Natural killer cell treated with Interleukin-12 subunit alpha and Interleukin-12 subunit beta and Interleukin-15 and Interleukin-18, amount 100 ng/mL, for 72 hours (primary cell): ENCODE measurements around the gene ELMOD1. TPM values are rescaled to one million over a fixed set of nuclear protein-coding genes. Genes with fewer than 3 reads are reported as not detected.

Experiments used
- ATAC-seq, 2 donors: fragments of 150-1000 bp; cut with Tn5 transposase in 1 of 2; sonication (Bioruptor Pico), chemical (Tn5 transposase) in 1 of 2; 2 replicates each; pipeline ENCODE4 v1.10.0; 2021
- DNase-seq: peaks from one replicate; pipeline ENCODE4 v3.0.0; 2022; ENCODE audit warnings: low spot score
- H3K27ac Mint-ChIP-seq, 2 donors: 1 replicate in 1 of 2; 2 replicates in 1 of 2; pipeline ENCODE4 v1.8.0; 2022; ENCODE audit warnings: mixed read lengths in 2 of 2, mild to moderate bottlenecking in 1 of 2, moderate library complexity in 1 of 2
- H3K27me3 Mint-ChIP-seq, 2 donors: 1 replicate in 1 of 2; 2 replicates in 1 of 2; pipeline ENCODE4 v1.8.0; 2022; ENCODE audit warnings: mixed read lengths in 2 of 2
- H3K36me3 Mint-ChIP-seq: one replicate; pipeline ENCODE4 v1.8.0; 2022; ENCODE audit warnings: mixed read lengths
- H3K4me1 Mint-ChIP-seq, 2 donors: 1 replicate in 1 of 2; 2 replicates in 1 of 2; pipeline ENCODE4 v1.8.0; 2022; ENCODE audit warnings: low read depth in 2 of 2, mixed read lengths in 2 of 2, mild to moderate bottlenecking in 1 of 2
- H3K4me3 Mint-ChIP-seq: one replicate; pipeline ENCODE4 v1.8.0; 2022; ENCODE audit warnings: mixed read lengths
- H3K9me3 Mint-ChIP-seq: 2 replicates; pipeline ENCODE4 v1.8.0; 2022; ENCODE audit warnings: mixed read lengths
- total RNA-seq, 2 donors: library from RNA; stranded (reverse); gene quantifications; one replicate each; pipeline ENCODE4 v1.2.3, GENCODE V29; 2022

Gene ELMOD1
- total RNA-seq, 2 donors from 2014 or later = not detected

DNA sequence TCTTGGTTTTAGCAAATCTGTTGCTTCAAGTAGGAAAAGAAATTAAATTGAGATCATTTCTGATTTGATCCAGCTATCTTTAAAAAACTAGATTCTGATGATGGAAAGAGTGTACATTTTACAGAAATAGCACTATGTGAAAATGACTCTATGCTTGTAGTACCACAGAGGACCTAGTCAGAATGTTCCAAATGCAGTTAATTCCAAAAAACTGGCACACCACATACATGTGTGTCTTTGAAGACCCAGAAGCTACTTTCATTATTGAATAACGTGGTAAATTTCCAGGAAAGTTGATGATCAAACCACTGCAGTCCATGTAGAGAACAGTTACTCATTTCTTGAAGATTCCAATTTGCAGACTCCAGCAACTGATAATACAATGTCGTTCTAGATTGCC is 3.8 kb downstream of the ELMOD1 start:
- peaks cover 33 to 50% of the 10 kb centered on the region in 2 donors for H3K27me3 Mint-ChIP-seq
- peaks cover 9 to 17% of the 10 kb centered on the region in 2 donors for H3K4me1 Mint-ChIP-seq
- no peak for DNase-seq
- H3K27ac Mint-ChIP-seq = no peak overlapping the region
- H3K4me3 Mint-ChIP-seq = no peak overlapping the region
- no peaks in the 10 kb centered on the region for H3K36me3 Mint-ChIP-seq
- no peak for ATAC-seq
- H3K9me3 Mint-ChIP-seq = no peaks in the 10 kb centered on the region

DNA sequence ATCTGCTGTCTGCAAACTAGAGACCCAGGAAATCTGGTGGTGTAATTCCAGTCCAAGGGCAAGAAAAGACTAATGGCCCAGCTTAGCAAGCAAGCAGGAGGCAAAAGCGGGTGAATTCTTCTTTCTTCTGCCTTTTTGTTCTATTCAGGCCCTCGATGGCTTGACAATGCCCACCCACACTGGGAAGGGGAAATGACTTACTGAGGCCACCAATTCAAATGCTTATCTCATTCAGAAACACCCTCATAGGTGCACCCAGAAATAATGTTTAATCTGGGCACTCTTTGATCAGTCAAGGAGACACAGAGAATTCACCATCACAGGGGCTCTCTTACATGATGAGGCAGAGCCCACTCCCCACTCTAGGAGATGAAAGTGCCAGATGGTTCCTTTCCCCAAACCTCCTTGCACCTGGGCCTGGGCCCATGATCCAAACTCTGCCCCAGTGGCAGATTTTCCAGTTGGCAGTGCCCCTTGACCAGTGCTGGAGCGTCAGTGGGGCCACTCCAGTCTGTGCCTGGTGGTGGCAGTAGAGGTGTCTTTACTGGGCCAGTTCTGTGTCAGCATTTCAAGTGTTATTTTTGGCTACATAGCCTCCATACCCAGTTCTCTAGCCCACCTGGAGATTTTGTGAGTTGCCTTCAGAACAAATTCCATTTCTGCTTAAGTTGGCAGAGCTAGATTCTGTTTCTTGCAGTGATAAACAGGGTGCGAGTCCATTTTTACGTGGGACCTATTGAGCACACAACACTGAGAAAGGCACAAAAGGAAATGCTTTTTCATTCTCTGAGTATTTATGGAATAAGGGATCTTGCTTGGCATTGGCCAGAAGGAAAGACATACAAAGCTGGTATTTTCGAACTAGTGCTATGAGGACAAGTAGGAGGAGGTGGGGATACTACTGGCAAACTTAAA is 7.5 kb downstream of the ELMOD1 start:
- H3K27me3 Mint-ChIP-seq = peaks cover 38 to 52% of the 10 kb centered on the region in 2 donors
- H3K36me3 Mint-ChIP-seq = no peaks in the 10 kb centered on the region
- no peaks in the 10 kb centered on the region for H3K9me3 Mint-ChIP-seq
- no peak overlapping the region for H3K4me3 Mint-ChIP-seq
- ATAC-seq (no peak), DNase-seq (no peak)
- no peaks in the 10 kb centered on the region for H3K4me1 Mint-ChIP-seq
- no peak overlapping the region for H3K27ac Mint-ChIP-seq

DNA sequence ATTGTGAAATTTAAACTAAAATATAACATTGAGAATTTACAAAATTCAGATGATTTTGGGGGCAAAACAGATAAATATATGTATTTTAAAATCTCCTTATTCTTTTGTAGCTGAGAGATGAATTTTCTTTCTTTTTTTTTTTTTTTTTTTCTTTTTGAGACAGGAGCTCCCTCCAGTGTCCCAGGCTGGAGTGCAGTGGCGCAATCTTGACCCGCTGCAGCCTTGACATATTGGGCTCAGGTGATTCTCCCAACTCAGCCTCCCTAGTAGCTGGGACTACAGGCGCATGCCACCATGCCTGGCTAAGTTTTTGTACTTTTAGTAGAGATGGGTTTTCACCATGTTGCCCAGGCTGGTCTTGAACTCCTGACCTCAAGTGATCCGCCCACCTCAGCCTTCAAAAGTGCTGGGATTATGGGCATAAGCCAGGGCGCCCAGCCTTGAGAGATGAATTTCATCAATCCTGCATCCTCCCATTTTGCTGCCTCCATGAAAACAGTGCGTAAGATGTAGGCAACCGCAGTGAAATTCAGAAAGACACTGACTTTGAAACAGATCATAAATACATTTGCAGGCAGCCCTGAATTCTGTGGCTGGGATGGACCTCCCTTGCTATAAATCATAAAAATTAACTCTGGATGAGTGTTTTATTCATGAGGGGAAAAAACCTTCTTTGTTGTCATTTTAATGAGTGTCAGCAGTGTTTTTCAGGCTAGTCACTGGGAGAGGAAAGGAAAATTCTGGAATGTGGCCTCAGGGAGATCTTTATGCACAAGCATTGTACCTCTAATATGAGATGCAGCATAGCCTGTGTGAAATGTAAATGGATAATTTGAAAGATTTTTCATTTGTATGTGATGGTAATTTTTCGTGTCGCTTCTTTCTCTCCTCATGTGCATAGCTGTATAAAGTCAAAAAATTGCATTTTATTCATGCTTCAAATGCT is 14.4 kb downstream of the ELMOD1 start:
- Mint-ChIP-seq H3K9me3 (no peaks in the 10 kb centered on the region), H3K4me1 (no peaks in the 10 kb centered on the region), H3K27ac (no peak overlapping the region), H3K27me3 (peaks cover 30 to 39% of the 10 kb centered on the region in 2 donors), H3K4me3 (no peak overlapping the region), H3K36me3 (no peaks in the 10 kb centered on the region)
- ATAC-seq = no peak
- DNase-seq = no peak

DNA sequence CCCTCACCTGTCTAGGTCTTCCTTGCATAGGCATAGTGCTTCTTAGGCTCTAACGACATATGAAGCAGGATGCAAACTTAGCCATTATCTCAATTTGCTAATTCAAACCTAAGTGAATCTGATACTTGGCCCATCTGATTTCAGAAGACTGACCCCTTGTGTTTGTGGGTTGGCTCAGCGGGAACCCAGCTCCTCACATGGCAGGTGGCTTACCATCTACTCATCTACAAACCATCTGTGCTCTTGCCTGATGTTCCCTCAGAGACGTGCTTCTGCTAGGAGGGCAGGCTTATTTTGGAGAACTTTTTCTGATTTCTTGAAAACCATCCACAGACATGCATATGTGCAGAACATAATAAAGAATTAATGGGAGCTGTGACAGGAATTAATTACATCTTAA is 15.2 kb downstream of the ELMOD1 start:
- ATAC-seq (no peak), DNase-seq (no peak)
- Mint-ChIP-seq H3K4me3 (no peak overlapping the region), H3K27ac (no peak overlapping the region), H3K36me3 (no peaks in the 10 kb centered on the region), H3K27me3 (peaks cover 28 to 36% of the 10 kb centered on the region in 2 donors), H3K9me3 (no peaks in the 10 kb centered on the region), H3K4me1 (no peaks in the 10 kb centered on the region)

DNA sequence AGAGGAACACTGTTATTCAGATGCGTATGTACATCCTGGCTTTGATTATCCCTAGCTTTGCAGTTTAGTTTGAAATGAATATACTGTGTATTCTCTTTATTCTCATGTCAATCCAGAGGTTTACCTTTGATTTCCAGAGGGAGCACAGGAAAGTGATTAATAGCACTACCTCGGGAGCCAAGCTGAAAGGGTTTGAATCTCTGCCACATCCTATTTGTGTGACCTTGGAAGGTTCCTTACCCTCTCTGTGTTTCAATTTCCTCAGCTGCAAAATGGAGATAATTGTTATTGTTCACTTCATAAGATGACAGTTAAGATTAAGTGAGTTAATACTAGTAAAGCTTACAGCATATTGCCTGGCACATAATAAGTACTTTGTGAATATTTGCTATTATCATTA is 17.9 kb downstream of the ELMOD1 start:
- H3K36me3 Mint-ChIP-seq = no peaks in the 10 kb centered on the region
- no peak overlapping the region for H3K27ac Mint-ChIP-seq
- H3K27me3 Mint-ChIP-seq = peaks cover 14 to 23% of the 10 kb centered on the region in 2 donors
- DNase-seq (no peak), ATAC-seq (no peak)
- no peaks in the 10 kb centered on the region for H3K9me3 Mint-ChIP-seq
- no peak overlapping the region for H3K4me3 Mint-ChIP-seq
- no peaks in the 10 kb centered on the region for H3K4me1 Mint-ChIP-seq

DNA sequence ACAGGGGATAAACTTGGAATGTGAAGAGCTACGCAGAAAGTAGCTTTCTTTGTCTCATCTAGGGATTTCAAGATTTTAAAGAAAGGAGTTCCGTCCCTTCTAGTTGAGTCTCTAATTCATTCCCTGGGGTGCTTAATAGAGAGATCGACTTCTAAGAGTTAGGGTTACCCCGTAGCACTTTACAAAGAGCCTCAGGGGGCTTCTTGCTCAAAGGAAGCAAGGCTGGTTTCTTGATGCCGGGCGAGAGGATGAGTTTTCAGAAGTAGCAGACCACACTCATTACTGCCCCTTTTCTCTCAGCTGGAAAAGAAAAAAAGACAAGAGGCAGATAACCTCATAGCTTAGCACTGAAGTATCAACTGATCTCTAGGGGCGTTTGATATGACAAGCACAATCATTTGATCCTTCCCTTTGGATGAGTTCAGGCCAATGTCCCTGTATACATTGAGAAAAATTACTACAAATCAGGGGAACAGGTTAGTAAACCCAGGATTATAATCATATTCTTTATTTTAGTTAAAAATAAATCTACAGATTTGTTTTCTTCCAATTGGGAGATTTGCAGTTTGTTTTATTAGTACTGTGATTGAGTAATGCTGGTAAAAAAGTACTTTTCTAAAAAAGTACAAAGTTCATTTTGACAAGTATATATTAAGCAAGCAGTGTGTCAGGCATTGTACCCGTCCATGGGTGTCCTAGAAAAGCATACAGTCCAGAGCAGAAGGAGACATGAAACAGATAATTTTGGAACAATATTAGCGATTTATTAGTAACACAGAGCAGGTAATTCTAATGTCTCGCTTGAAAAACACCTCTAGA is 18.7 kb downstream of the ELMOD1 start:
- DNase-seq = no peak
- no peak for ATAC-seq
- peaks cover 14 to 23% of the 10 kb centered on the region in 2 donors for H3K27me3 Mint-ChIP-seq
- H3K27ac Mint-ChIP-seq = no peak overlapping the region
- no peaks in the 10 kb centered on the region for H3K4me1 Mint-ChIP-seq
- H3K9me3 Mint-ChIP-seq = no peaks in the 10 kb centered on the region
- H3K36me3 Mint-ChIP-seq = no peaks in the 10 kb centered on the region
- H3K4me3 Mint-ChIP-seq = no peak overlapping the region

DNA sequence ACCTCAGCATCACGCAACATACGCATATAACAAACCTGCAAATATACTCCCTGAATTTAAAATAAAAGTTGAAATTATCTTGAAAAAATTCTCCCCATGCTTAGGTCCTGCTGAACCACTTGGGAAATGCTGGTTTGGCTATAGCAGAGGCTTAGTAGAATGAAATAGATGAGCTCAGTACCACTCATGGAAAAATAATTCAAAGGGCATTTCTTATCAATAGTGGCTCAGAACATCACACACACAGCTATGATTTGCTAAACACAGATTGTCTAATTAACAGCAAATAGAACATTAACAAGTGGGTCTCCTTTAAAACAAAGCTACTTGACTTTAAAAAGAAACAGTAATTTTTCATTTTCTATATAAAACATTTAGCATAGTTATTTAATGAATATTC is 21.5 kb downstream of the ELMOD1 start:
- Mint-ChIP-seq H3K4me3 (no peak overlapping the region), H3K27me3 (peaks cover 15 to 21% of the 10 kb centered on the region in 2 donors), H3K27ac (no peak overlapping the region), H3K9me3 (no peaks in the 10 kb centered on the region), H3K4me1 (no peaks in the 10 kb centered on the region), H3K36me3 (no peaks in the 10 kb centered on the region)
- no peak for ATAC-seq
- no peak for DNase-seq

DNA sequence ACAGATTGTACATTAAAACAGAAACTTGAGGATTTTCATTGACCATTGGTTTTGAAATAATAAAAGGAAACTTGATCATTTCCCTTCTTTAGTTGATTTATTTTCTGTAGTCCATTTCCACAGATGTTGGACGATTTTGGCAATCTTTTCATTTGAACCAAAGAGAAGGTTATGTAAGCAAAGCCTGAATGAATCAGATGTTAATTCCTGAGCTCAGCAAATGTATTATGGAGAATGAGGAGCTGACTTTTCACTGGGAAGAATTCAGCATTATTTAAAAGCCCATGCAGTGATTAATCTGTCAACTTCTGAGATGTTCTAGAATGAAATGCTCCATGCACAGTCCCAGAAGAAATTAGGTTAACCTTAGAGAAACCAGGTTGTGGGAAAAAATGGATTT is 29.0 kb downstream of the ELMOD1 start:
- ATAC-seq (no peak), DNase-seq (no peak)
- no peak overlapping the region for H3K27ac Mint-ChIP-seq
- H3K27me3 Mint-ChIP-seq = peaks cover 17 to 51% of the 10 kb centered on the region in 2 donors
- H3K4me1 Mint-ChIP-seq = no peaks in the 10 kb centered on the region
- no peaks in the 10 kb centered on the region for H3K9me3 Mint-ChIP-seq
- H3K4me3 Mint-ChIP-seq = no peak overlapping the region
- H3K36me3 Mint-ChIP-seq = no peaks in the 10 kb centered on the region

DNA sequence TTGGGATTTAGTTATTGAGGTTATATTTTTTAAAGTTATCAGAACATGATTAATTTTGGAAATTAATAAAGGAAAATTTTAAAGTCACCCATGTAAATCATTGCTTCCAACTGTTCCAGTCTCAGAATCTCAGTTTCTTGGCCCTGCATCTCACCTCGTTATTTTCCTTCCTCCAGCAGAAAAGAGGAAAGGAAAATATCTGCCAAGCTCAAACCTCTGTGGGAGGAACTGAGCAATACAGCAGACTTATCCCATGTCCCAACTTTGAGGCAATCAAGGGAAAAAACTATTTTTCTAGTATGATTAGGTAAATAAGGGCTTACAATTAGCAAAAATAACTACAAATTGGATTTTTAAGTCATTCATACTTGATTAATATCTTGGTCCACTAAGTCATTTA is 30.1 kb downstream of the ELMOD1 start:
- no peaks in the 10 kb centered on the region for H3K36me3 Mint-ChIP-seq
- H3K27ac Mint-ChIP-seq = no peak overlapping the region
- no peaks in the 10 kb centered on the region for H3K4me1 Mint-ChIP-seq
- H3K4me3 Mint-ChIP-seq = no peak overlapping the region
- ATAC-seq (no peak), DNase-seq (no peak)
- no peaks in the 10 kb centered on the region for H3K9me3 Mint-ChIP-seq
- H3K27me3 Mint-ChIP-seq = peaks cover 19 to 63% of the 10 kb centered on the region in 2 donors

DNA sequence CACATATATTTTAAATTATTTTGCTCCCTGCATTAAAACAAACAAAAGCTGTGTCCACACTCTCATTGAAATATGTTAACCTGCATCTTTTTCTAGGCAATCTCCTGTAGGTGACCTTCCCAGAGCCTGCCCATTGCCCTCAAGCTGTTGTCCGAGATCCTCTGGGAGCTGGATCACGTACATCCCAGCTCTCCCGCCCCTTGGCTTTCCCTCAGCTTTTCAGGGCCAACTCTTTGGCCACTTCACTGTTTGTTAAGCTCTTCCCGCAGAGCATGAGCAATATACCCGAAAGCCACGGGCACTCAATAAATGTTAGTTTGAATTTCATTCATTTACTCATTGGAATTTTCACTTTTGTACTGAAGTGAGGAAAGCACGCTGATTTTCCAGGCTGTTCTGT is 32.2 kb downstream of the ELMOD1 start:
- Mint-ChIP-seq H3K4me1 (no peaks in the 10 kb centered on the region), H3K27ac (no peak overlapping the region), H3K9me3 (no peaks in the 10 kb centered on the region), H3K36me3 (no peaks in the 10 kb centered on the region), H3K27me3 (peaks cover 23 to 68% of the 10 kb centered on the region in 2 donors), H3K4me3 (no peak overlapping the region)
- DNase-seq (no peak), ATAC-seq (no peak)

DNA sequence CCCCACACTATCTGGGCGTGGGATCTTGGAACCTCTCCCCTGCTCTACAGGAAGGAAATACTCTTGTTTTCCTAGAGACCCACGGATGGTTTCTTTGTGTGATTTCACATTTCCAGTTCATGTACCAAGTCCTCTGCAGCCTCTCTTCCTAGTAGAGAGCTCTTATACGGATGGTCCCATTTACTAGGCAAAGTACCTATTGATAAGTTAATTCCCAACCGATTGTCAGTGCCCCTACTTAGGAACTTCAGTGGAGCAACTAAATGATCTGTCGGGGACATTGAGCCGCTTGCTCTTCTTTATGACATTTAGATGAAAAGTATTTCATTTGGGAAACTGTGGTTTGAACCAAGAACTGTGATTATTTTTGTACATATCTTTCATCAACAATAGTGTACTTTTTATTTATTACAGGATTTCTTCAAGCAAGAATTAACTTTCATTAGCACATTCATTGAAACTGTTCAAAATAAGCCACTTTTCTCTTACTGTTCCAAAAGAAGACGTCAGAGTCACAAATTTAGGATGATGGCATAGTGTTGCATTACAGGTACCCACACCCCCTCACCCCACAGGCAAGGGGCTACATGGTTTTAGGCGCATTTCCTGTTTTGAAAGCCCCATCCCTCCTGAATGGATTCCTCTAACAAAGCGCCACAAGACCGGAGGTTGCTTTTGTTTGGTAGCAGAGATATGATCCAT is 34.2 kb downstream of the ELMOD1 start:
- H3K9me3 Mint-ChIP-seq = no peaks in the 10 kb centered on the region
- H3K4me1 Mint-ChIP-seq = no peaks in the 10 kb centered on the region
- H3K27me3 Mint-ChIP-seq = peaks cover 29 to 67% of the 10 kb centered on the region in 2 donors
- ATAC-seq (no peak), DNase-seq (no peak)
- no peaks in the 10 kb centered on the region for H3K36me3 Mint-ChIP-seq
- no peak overlapping the region for H3K4me3 Mint-ChIP-seq
- H3K27ac Mint-ChIP-seq = no peak overlapping the region

DNA sequence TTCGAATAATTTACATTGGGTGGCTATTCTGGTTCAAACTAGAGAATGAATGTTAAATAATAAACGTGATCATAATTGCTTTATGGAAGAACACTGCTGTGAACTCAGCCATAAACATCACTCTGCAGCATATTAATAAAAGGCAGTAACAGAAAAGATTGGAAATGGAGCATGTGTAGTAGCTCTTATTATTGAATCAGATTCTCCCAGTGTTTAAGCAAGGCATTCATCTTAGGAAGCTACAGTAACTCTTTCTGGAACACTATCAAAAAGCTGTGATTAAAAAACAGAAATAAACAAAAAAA is 34.7 kb downstream of the ELMOD1 start:
- no peak overlapping the region for H3K4me3 Mint-ChIP-seq
- ATAC-seq = no peak
- no peak overlapping the region for H3K27ac Mint-ChIP-seq
- no peaks in the 10 kb centered on the region for H3K4me1 Mint-ChIP-seq
- H3K36me3 Mint-ChIP-seq = no peaks in the 10 kb centered on the region
- H3K9me3 Mint-ChIP-seq = no peaks in the 10 kb centered on the region
- DNase-seq = no peak
- H3K27me3 Mint-ChIP-seq = peaks cover 29 to 62% of the 10 kb centered on the region in 2 donors

DNA sequence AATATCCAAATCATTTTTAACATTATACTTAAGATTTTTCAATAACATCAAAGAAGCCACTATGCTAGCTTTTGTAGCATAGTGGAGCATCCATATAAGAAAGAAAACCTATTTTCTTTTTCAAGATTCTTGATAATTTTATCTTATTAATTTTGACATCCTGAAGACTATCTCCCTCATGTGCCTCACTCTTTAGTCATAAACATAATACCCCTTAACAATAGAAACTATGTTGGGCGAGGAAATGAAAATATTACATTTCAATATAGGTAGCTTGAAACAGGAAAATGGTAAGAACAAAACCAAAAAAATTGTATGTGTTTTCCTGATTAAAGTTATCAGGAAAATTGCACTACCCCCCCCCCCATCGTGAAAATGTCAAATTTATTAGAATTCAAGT is 40.1 kb downstream of the ELMOD1 start:
- H3K27me3 Mint-ChIP-seq = peaks cover 29 to 44% of the 10 kb centered on the region in 2 donors
- no peaks in the 10 kb centered on the region for H3K9me3 Mint-ChIP-seq
- no peak for DNase-seq

More for the DNA sequence above, 40.1 kb downstream of the ELMOD1 start:
- Mint-ChIP-seq H3K4me3 (no peak overlapping the region), H3K27ac (no peak overlapping the region), H3K4me1 (no peaks in the 10 kb centered on the region), H3K36me3 (no peaks in the 10 kb centered on the region)
- no peak for ATAC-seq
